ENCODE measurements around the gene PAF1.
A peak's percentile ranks its signal among the peaks of the same experiment; 100 is the strongest.

The PAF1 gene

DNA sequence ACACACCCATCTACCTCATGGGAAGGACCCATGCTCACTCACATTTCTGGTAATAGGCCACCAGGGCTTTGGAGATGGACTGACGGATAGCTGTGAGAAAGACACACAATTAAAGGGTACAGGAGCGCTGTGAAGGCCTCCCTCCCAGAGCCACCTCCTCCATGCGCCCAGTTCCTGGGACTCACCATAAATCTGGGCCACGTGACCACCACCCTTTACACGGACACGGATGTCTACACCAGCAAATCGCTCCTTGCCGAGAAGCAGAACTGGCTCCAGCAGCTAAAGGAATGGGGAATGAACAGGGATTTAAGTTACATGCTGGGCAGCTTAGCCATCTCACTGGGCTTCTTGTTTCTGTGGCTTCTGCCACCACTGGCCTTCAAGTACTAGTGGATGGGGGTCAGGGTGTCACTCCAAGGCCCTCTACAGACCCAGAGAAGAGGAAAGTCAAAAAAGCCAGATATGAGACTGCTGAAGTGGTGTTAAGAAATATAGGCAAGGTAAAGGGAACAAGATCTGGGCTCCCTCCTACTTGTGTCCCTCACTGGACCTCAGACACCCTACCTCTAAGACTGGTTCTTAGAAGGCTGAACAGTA, 42.7 kb upstream of the PAF1 start:
- DNase-seq (ENCODE audit: low spot score): no peak
- in situ Hi-C loops (cut with MboI; ENCODE audit: low sequenced_read_pairs, unreplicated experiment): no loop called here

DNA sequence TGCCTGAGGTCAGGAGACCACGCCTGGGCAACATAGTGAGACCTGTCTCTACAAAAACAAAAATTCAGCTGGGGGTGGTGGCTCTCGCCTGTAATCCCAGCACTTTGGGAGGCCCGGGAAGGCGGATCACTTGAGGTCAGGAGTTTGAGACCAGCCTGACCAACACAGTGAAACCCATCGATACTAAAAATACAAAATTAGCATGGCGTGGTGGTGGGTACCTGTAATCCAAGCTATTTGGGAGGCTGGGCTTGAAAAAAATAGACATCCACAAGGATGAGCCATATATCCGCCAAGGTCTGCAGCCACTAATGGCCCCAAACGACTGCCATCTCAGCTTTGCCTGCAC, 41.7 kb upstream of the PAF1 start:
- TF ChIP-seq, protein P1, sequence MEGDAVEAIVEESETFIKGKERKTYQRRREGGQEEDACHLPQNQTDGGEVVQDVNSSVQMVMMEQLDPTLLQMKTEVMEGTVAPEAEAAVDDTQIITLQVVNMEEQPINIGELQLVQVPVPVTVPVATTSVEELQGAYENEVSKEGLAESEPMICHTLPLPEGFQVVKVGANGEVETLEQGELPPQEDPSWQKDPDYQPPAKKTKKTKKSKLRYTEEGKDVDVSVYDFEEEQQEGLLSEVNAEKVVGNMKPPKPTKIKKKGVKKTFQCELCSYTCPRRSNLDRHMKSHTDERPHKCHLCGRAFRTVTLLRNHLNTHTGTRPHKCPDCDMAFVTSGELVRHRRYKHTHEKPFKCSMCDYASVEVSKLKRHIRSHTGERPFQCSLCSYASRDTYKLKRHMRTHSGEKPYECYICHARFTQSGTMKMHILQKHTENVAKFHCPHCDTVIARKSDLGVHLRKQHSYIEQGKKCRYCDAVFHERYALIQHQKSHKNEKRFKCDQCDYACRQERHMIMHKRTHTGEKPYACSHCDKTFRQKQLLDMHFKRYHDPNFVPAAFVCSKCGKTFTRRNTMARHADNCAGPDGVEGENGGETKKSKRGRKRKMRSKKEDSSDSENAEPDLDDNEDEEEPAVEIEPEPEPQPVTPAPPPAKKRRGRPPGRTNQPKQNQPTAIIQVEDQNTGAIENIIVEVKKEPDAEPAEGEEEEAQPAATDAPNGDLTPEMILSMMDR (IDR thresholded peaks at IDR 0.05; ENCODE audit: borderline replicate concordance, control extremely low read depth, extremely low read depth, insufficient read depth, missing control alignments): no peak
- in situ Hi-C loops (cut with MboI; ENCODE audit: low sequenced_read_pairs, unreplicated experiment): no loop called here
- no peak for DNase-seq (ENCODE audit: low spot score)

More for the DNA sequence above, 42.7 kb upstream of the PAF1 start:
- TF ChIP-seq, protein P1 (IDR thresholded peaks at IDR 0.05; ENCODE audit: borderline replicate concordance, control extremely low read depth, extremely low read depth, insufficient read depth, missing control alignments): no peak

DNA sequence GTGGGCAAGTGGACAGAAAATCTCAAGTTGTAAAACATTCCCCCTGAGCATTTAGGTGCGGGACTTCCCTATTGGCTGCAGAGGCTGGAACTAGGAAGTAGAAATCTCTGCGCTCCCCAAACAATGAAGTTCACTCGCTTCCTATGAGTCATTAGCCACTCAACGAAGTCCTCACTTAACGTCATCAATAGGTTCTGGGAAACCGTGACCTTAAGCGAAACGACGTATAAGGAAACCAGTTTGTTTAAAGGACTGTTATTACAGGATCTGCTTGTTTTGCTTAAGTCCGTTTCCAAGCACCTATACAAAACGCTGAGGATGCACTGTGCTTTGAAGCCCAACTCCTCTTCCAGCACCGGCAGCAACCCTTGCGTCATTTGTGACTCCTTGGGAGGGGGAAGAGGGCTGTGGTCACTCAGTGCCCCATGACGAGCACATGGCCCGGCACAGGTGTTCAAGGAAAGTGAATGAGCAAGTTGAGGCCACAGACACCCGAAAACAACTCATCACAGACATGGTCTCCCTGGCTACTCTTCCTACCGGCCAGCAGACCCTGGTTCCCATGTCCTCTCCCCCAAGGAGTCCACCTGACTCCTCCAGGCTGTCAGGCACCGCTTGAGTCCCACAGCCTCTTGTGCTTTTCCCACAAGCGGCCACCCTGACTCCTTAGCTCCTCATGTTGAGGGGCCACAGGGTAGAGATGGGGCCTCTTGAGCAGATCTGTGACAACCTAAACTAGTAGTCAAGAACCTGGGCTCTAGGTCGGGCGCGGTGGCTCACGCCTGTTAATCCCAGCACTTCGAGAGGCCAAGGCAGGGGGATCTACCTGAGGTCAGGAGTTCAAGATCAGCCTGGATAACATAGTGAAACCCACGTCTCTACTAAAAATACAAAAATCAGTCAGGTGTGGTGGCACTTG, 40.0 kb upstream of the PAF1 start:
- in situ Hi-C loops (cut with MboI; ENCODE audit: low sequenced_read_pairs, unreplicated experiment): no loop called here
- DNase-seq (ENCODE audit: low spot score): peak; percentile 68
- TF ChIP-seq, protein P1 (IDR thresholded peaks at IDR 0.05; ENCODE audit: borderline replicate concordance, control extremely low read depth, extremely low read depth, insufficient read depth, missing control alignments): no peak

DNA sequence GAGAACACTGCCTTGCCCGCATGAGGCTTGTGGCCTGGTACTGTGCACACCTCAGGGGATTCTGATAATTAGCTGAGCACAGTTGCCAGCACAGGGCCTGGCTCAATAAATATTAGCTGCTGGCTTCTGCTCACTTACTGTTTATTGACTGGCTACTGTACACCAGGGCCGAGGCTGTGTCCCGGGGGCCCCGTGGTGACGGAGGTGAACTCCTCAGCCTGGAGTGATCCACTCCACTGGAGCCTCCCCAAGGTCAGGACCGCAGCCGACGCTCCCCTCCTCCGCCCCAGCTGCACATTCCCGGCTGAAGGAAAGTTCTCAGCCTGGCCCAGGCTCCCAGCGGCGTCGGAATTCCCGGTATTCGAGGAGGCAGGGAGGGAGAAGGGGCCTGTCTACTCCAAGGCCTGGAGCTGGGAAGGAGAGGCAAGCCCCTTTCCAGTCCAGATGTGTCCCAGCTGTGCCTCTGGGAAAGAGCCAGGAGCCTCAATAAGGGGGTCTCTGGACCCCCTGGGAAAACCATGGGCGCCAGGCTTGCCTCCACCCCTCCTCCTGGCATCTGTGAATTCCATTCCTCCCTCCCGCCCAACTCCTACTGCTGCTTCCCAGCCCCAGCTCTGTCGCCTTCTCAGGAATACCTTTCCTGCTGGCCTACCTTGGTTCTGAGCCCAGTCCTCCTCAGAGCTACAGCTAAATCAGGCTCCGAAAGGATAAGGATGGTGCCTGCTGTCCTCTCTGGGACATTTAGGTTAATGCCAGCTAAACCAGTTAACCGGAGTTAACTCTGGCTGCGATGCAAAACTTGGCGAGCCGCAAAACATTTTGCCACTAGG, 37.6 kb upstream of the PAF1 start:
- no peak for DNase-seq (ENCODE audit: low spot score)
- TF ChIP-seq, protein P1 (IDR thresholded peaks at IDR 0.05; ENCODE audit: borderline replicate concordance, control extremely low read depth, extremely low read depth, insufficient read depth, missing control alignments): no peak

DNA sequence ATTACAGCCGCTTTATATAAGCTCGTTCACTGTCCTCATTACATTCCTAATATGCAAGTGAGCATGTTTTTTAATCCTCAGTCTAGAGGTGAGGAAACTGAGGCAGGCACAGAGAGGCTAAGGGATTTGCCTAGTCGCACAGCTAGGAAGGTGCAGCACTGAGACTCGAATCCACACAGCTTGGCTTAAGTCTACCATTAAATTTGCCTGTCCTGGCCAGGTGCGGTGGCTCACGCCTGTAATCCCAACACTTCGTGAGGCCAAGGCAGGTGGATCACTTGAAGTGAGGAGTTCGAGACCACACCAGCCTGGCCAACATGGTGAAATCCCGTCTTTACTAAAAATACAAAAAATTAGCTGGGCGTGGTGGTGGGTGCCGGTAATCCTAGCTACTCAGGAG, 36.8 kb upstream of the PAF1 start:
- in situ Hi-C loops (cut with MboI; ENCODE audit: low sequenced_read_pairs, unreplicated experiment): no loop called here
- TF ChIP-seq, protein P1 (IDR thresholded peaks at IDR 0.05; ENCODE audit: borderline replicate concordance, control extremely low read depth, extremely low read depth, insufficient read depth, missing control alignments): no peak
- no peak for DNase-seq (ENCODE audit: low spot score)

More for the DNA sequence above, 37.6 kb upstream of the PAF1 start:
- in situ Hi-C loops (cut with MboI; ENCODE audit: low sequenced_read_pairs, unreplicated experiment): no loop called here

DNA sequence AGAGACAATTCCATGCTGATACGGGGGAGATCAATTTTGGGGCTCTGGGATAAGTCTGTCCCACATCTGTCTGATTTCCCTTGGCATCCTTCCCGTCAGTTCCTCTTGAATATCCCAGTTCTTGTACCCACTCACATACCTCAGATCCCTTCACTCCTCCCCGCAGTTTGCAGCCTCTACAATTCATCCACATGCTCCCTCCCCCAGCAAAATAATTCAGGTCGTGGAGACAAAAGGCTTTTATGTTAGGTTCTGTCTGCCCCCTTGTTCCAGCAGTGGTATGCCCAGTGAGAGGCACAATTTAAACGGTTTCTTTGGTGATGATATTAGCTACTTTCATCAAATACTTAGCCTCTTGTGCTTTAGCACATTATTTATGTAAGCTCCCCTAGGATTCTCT, 35.3 kb upstream of the PAF1 start:
- TF ChIP-seq, protein P1 (IDR thresholded peaks at IDR 0.05; ENCODE audit: borderline replicate concordance, control extremely low read depth, extremely low read depth, insufficient read depth, missing control alignments): no peak
- in situ Hi-C loops (cut with MboI; ENCODE audit: low sequenced_read_pairs, unreplicated experiment): no loop called here
- DNase-seq (ENCODE audit: low spot score): no peak
